ENCODE results near the gene FAH.

DNA sequence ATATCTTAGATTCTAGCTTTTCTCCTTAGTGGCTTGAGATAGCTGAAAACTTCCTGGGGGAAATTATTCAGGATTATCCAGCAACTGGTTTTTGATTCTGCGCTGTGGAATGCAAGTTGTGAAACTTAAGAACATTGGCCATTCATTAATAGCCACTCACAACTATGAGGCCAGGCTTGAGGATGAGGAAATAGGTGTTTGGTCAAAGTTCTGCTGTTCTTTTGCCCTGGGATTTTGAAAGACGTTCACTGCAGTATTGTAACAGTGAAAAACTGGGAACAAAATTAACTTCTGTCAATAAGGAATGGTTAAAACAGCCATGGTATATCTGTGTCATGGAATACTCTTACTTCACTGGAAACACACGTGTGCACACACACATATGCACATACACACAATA lies 55.1 kb downstream of the FAH start:
- TF ChIP-seq, protein P1, sequence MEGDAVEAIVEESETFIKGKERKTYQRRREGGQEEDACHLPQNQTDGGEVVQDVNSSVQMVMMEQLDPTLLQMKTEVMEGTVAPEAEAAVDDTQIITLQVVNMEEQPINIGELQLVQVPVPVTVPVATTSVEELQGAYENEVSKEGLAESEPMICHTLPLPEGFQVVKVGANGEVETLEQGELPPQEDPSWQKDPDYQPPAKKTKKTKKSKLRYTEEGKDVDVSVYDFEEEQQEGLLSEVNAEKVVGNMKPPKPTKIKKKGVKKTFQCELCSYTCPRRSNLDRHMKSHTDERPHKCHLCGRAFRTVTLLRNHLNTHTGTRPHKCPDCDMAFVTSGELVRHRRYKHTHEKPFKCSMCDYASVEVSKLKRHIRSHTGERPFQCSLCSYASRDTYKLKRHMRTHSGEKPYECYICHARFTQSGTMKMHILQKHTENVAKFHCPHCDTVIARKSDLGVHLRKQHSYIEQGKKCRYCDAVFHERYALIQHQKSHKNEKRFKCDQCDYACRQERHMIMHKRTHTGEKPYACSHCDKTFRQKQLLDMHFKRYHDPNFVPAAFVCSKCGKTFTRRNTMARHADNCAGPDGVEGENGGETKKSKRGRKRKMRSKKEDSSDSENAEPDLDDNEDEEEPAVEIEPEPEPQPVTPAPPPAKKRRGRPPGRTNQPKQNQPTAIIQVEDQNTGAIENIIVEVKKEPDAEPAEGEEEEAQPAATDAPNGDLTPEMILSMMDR (IDR thresholded peaks at IDR 0.05): no peak
- TF ChIP-seq POLR2A (IDR thresholded peaks at IDR 0.05) (no peak), POLR2AphosphoS5 (IDR thresholded peaks at IDR 0.05) (no peak)
